Right ventricle myocardium superior (tissue), 1 donor: ENCODE data around the gene ANKS1B. TPM values are rescaled to one million over a fixed set of nuclear protein-coding genes. Genes with fewer than 3 reads are reported as not detected.
"Not testable (repeated sequence)": the region's sequence is repeated elsewhere in the genome, so short reads cannot be mapped to it uniquely, and the experiment has no call there.

Experiments used
- ATAC-seq: fragments of 200-7000 bp; cut with Tn5 transposase; one replicate; pipeline ENCODE4 v1.9.1; 2020; ENCODE audit warnings: mild to moderate bottlenecking; ENCODE audit not compliant: poor library complexity
- DNase-seq: peaks from one replicate; pipeline ENCODE4 v3.0.0-alpha.2; 2020
- intact Hi-C: fragments of 100-400 bp; cut with DNase I; formaldehyde crosslinking; loops from one replicate; pipeline ENCODE4 v1.11.2; 2022
- total RNA-seq: library from RNA; stranded (reverse); fragmentation: NEBNext Ultra II Directional; extraction: Animal tissue kit (Norgen Biotek cat#: 25700); gene quantifications from one replicate; pipeline ENCODE4 v1.2.1, GENCODE V29; 2021
- donor health status: DM: no; HTN: yes; CAD: no; lungs with severe emphysema.

Gene ANKS1B
- total RNA-seq, 1 donor from 2014 or later, result 1.2 TPM

- intact Hi-C loops, result no loop called here
- DNase-seq, result no peak
- no peak for ATAC-seq
Measured at GRCh38 chr12:99648183-99648582, 336.6 kb downstream of the ANKS1B start.

- intact Hi-C loops, result no loop called here
- no peak for DNase-seq
- ATAC-seq, result no peak
Measured at GRCh38 chr12:99647453-99647852, 337.3 kb downstream of the ANKS1B start, which contains the start of gene GARIN6. TSS of gene GARIN6 (plus strand) at chr12:99647753. CDS start at chr12:99648175, 422 bp downstream.

GRCh38 chr12:99644629-99645028 lies 340.1 kb downstream of the ANKS1B start:
- intact Hi-C loops, result no loop called here
- no peak for ATAC-seq

GRCh38 chr12:99627459-99627858 lies 357.3 kb downstream of the ANKS1B start:
- intact Hi-C loops, result no loop called here
- no peak for ATAC-seq
- DNase-seq, result no peak

More at GRCh38 chr12:99644629-99645028, 340.1 kb downstream of the ANKS1B start:
- DNase-seq, result no peak

GRCh38 chr12:99624591-99624990 lies 360.1 kb downstream of the ANKS1B start:
- intact Hi-C loops, DNase-seq, ATAC-seq: not testable (repeated sequence)

- ATAC-seq (no peak), DNase-seq (no peak)
Measured at GRCh38 chr12:99620159-99620479, 364.6 kb downstream of the ANKS1B start.

GRCh38 chr12:99619389-99620158 lies 365.2 kb downstream of the ANKS1B start:
- ATAC-seq (no peak), DNase-seq (no peak)
- intact Hi-C loops, result no loop called here

More at GRCh38 chr12:99620159-99620479, 364.6 kb downstream of the ANKS1B start:
- intact Hi-C loops, result no loop called here

GRCh38 chr12:99618657-99619056 lies 366.1 kb downstream of the ANKS1B start:
- DNase-seq (no peak), ATAC-seq (no peak)
- intact Hi-C loops, result no loop called here

- ATAC-seq, result no peak
- DNase-seq, result no peak
- intact Hi-C loops, result no loop called here
Measured at GRCh38 chr12:99611599-99611998, 373.1 kb downstream of the ANKS1B start.

GRCh38 chr12:99611117-99611516 lies 373.6 kb downstream of the ANKS1B start:
- intact Hi-C loops, result no loop called here
- DNase-seq (no peak), ATAC-seq (no peak)

GRCh38 chr12:99609455-99610181 lies 375.1 kb downstream of the ANKS1B start:
- intact Hi-C loops, result no loop called here

GRCh38 chr12:99600388-99600787 lies 384.3 kb downstream of the ANKS1B start:
- no peak for DNase-seq
- ATAC-seq, result no peak
- intact Hi-C loops, result no loop called here

More at GRCh38 chr12:99609455-99610181, 375.1 kb downstream of the ANKS1B start:
- DNase-seq (no peak), ATAC-seq (no peak)

- no peak for ATAC-seq
- no peak for DNase-seq
- intact Hi-C loops, result no loop called here
Measured at GRCh38 chr12:99598785-99599184, 386.0 kb downstream of the ANKS1B start.

GRCh38 chr12:99596762-99597161 lies 388.0 kb downstream of the ANKS1B start:
- no peak for DNase-seq
- intact Hi-C loops, result no loop called here
- ATAC-seq, result no peak

GRCh38 chr12:99577125-99577524 lies 407.6 kb downstream of the ANKS1B start:
- intact Hi-C loops, ATAC-seq, DNase-seq: not testable (repeated sequence)

- ATAC-seq (no peak), DNase-seq (no peak)
- intact Hi-C loops, result no loop called here
Measured at GRCh38 chr12:99573980-99574379, 410.8 kb downstream of the ANKS1B start.

- intact Hi-C loops, result no loop called here
- no peak for ATAC-seq
- DNase-seq, result no peak
Measured at GRCh38 chr12:99567072-99567471, 417.7 kb downstream of the ANKS1B start.

GRCh38 chr12:99558109-99558508 lies 426.6 kb downstream of the ANKS1B start:
- ATAC-seq, result no peak
- intact Hi-C loops, result no loop called here
- no peak for DNase-seq

GRCh38 chr12:99553461-99553860 lies 431.3 kb downstream of the ANKS1B start:
- intact Hi-C loops, result no loop called here
- no peak for DNase-seq
- no peak for ATAC-seq

- intact Hi-C loops, result no loop called here
- DNase-seq (no peak), ATAC-seq (no peak)
Measured at GRCh38 chr12:99552022-99552421, 432.7 kb downstream of the ANKS1B start.
